K562 (cell line): ENCODE results near the gene FATE1. TPM values are rescaled to one million over a fixed set of nuclear protein-coding genes. Genes with fewer than 3 reads are reported as not detected.

Source experiments
- ATAC-seq: fragments of 200-7000 bp; cut with Tn5 transposase; 3 replicates; pipeline ENCODE4 v1.9.1; 2020; ENCODE audit warnings: moderate library complexity
- BruUV-seq: library from RNA; stranded (reverse); fragments of 400-500 nt; replicated peaks from 2 replicates; lab custom pipeline; 2021; lab: Mats Ljungman, UMichigan
- CTCF ChIA-PET: fragments of 300-600 bp; formaldehyde crosslinking; extraction: SDS; loops from one replicate; lab custom pipeline; 2021; ENCODE audit warnings: low intra/inter-chr PET ratio; lab: Yijun Ruan, JAX
- POLR2A ChIA-PET: fragments of 300-600, 350-650 bp; sonication (Branson Sonifier 250); formaldehyde crosslinking; extraction: SDS; loops from one replicate; lab custom pipeline; 2021; ENCODE audit warnings: antibody characterized with exemption, inconsistent platforms; lab: Yijun Ruan, JAX
- DNase-seq, 4 experiments: peaks; one replicate each; pipeline versions ENCODE4 v3.0.0 to v3.0.0-alpha.2; 2011 to 2018; ENCODE audit warnings: low spot score in 3 of 4, mixed read lengths in 3 of 4; ENCODE audit errors: extremely low read depth in 1 of 4
- FAIRE-seq: peaks from 2 replicates; lab custom pipeline; 2011; peaks lifted over from hg19 to GRCh38; lab: Jason Lieb, UNC
- H2AFZ ChIP-seq: 2 replicates; pipeline ENCODE4 v1.6.0; 2011; ENCODE audit warnings: low read depth, low read length, control low read depth, inconsistent platforms
- H3K27ac ChIP-seq: fragments of 200-600 bp; 3 replicates; pipeline ENCODE4 v1.8.0; 2011; ENCODE audit warnings: low read depth, mild to moderate bottlenecking, control low read depth, inconsistent platforms, low read length, moderate library complexity, mixed read lengths; ENCODE audit errors: extremely low read depth
- H3K27me3 ChIP-seq, 2 experiments: fragments of 300-600 bp in 1 of 2; 2 replicates in 1 of 2; 3 replicates in 1 of 2; pipeline versions ENCODE4 v1.6.0 to v1.8.0; 2011; ENCODE audit warnings: inconsistent platforms in 2 of 2, low read length in 2 of 2, mild to moderate bottlenecking in 1 of 2, mixed read lengths in 1 of 2, moderate library complexity in 1 of 2; ENCODE audit not compliant: control insufficient read depth in 2 of 2, insufficient read depth in 2 of 2
- H3K36me3 ChIP-seq: fragments of 300-600 bp; 3 replicates; pipeline ENCODE4 v1.8.0; 2011; ENCODE audit warnings: mild to moderate bottlenecking, low read length, inconsistent platforms; ENCODE audit not compliant: control insufficient read depth, insufficient read depth
- H3K4me1 ChIP-seq, 2 experiments: fragments of 200-600 bp in 1 of 2; replicated peaks in 1 of 2; 2 replicates in 1 of 2; 3 replicates in 1 of 2; pipeline versions ENCODE4 v1.5.1 to v1.8.0; 2011; ENCODE audit warnings: inconsistent platforms in 2 of 2, low read length in 2 of 2, mild to moderate bottlenecking in 1 of 2, mixed read lengths in 1 of 2, moderate library complexity in 1 of 2; ENCODE audit not compliant: control insufficient read depth in 2 of 2, insufficient read depth in 2 of 2
- H3K4me2 ChIP-seq: 2 replicates; pipeline ENCODE4 v1.6.1; 2011; ENCODE audit warnings: low read length, control low read depth, inconsistent platforms, mixed read lengths; ENCODE audit not compliant: insufficient read depth
- H3K4me3 ChIP-seq: fragments of 200-600 bp; sonication (generic), shearing (Covaris generic); 2 replicates; pipeline ENCODE4 v1.5.1; 2016; ENCODE audit warnings: control low read depth, inconsistent platforms
- H3K79me2 ChIP-seq: fragments of 200-600 bp; 3 replicates; pipeline ENCODE4 v1.8.0; 2011; ENCODE audit warnings: low read length, inconsistent platforms; ENCODE audit not compliant: control insufficient read depth, insufficient read depth
- H3K9ac ChIP-seq, 2 experiments: 2 replicates each; pipeline versions ENCODE4 v1.6.0 to v1.6.1; 2011; ENCODE audit warnings: low read depth in 2 of 2, low read length in 2 of 2, control low read depth in 1 of 2, inconsistent platforms in 1 of 2, mild to moderate bottlenecking in 1 of 2, mixed read lengths in 1 of 2; ENCODE audit not compliant: insufficient read depth in 1 of 2
- H3K9me1 ChIP-seq: one replicate; pipeline ENCODE4 v1.6.0; 2011; ENCODE audit warnings: inconsistent platforms, mild to moderate bottlenecking, low read length, moderate library complexity; ENCODE audit not compliant: control insufficient read depth, insufficient read depth
- H3K9me3 ChIP-seq: replicated peaks from 2 replicates; pipeline ENCODE4 v1.5.1; 2011; ENCODE audit warnings: low read depth, low read length, inconsistent platforms; ENCODE audit not compliant: control insufficient read depth, insufficient read depth
- H4K20me1 ChIP-seq: replicated peaks from 2 replicates; pipeline ENCODE4 v1.6.1; 2011; ENCODE audit warnings: low read length, inconsistent platforms, mixed read lengths; ENCODE audit not compliant: control insufficient read depth, insufficient read depth
- CSDE1 ChIP-seq, 2 experiments: fragments of 450-650 bp; IDR thresholded peaks; 2 replicates each; pipeline ENCODE4 v1.6.1; 2016; ENCODE audit warnings: mild to moderate bottlenecking in 1 of 2
- DDX20 ChIP-seq: fragments of 450-650 bp; IDR thresholded peaks from 2 replicates; pipeline ENCODE4 v1.6.1; 2016; ENCODE audit warnings: missing genetic modification characterization, low read depth, mild to moderate bottlenecking, missing compliant biosample characterization, moderate library complexity
- E2F4 ChIP-seq: sonication (generic); formaldehyde crosslinking; IDR thresholded peaks from 2 replicates; pipeline ENCODE4 v1.8.0; 2022; ENCODE audit warnings: mild to moderate bottlenecking, low read depth, missing genetic modification reagents
- ELF1 ChIP-seq: fragments of 200-800 bp; sonication (Bioruptor generic); IDR thresholded peaks from 2 replicates; pipeline ENCODE4 v1.6.1; 2016; ENCODE audit warnings: missing genetic modification characterization, missing compliant biosample characterization
- HNRNPH1 ChIP-seq: fragments of 200-400 bp; formaldehyde crosslinking; optimal IDR thresholded peaks from 2 replicates; pipeline ENCODE3; 2017; ENCODE audit warnings: low read depth, mild to moderate bottlenecking, low read length, moderate library complexity
- ILK ChIP-seq: fragments of 450-650 bp; IDR thresholded peaks from 2 replicates; pipeline ENCODE4 v1.6.1; 2016; ENCODE audit warnings: missing genetic modification characterization, low read depth, mild to moderate bottlenecking, missing compliant biosample characterization, moderate library complexity, borderline replicate concordance
- MYC ChIP-seq, 2 experiments: fragments of 250-450 bp in 1 of 2; sonication (Bioruptor Pico) in 1 of 2; IDR thresholded peaks; 2 replicates each; pipeline versions ENCODE4 v1.5.1 to v1.6.1; 2012 to 2021; ENCODE audit warnings: low read depth in 2 of 2, borderline replicate concordance in 1 of 2, improper control_type of control experiment in 1 of 2, low read length in 1 of 2, mild to moderate bottlenecking in 1 of 2, moderate library complexity in 1 of 2
- NFIX ChIP-seq: fragments of 250-450 bp; sonication (Bioruptor Pico); IDR thresholded peaks from 2 replicates; pipeline ENCODE4 v1.4.0; 2020; ENCODE audit warnings: low read depth, mild to moderate bottlenecking, moderate library complexity
- PRPF4 ChIP-seq: fragments of 200-400 bp; formaldehyde crosslinking; IDR thresholded peaks from one replicate; pipeline ENCODE4 v1.6.1; 2017; ENCODE audit warnings: low read length, low read depth, mild to moderate bottlenecking; ENCODE audit not compliant: insufficient read depth, poor library complexity, severe bottlenecking
- SOX6 ChIP-seq: fragments of 450-650 bp; IDR thresholded peaks from 2 replicates; pipeline ENCODE4 v1.6.1; 2014; ENCODE audit warnings: mild to moderate bottlenecking
- ZFP91 ChIP-seq: sonication (generic); formaldehyde crosslinking; IDR thresholded peaks from 2 replicates; pipeline ENCODE4 v1.8.0; 2022; ENCODE audit warnings: mild to moderate bottlenecking, missing genetic modification reagents
- ZNF586 ChIP-seq: fragments of 450-650 bp; formaldehyde crosslinking; conservative IDR thresholded peaks from 2 replicates; pipeline ENCODE4 v1.4.0; 2020; ENCODE audit warnings: mild to moderate bottlenecking, moderate library complexity
- WGBS: fragments of 100-300 bp; shearing (Covaris generic); methylation state at CpG from one replicate; pipeline ENCODE4 v1.1.6; 2016; ENCODE audit warnings: low coverage, mixed read lengths; ENCODE audit not compliant: insufficient coverage; ENCODE audit errors: missing lambda C conversion rate; 5-methylcytosine and 5-hydroxymethylcytosine counted together
- in situ Hi-C: fragments of 300-500 bp; cut with MboI; formaldehyde crosslinking; loops from 4 replicates; pipeline ENCODE4 v1.15.0; 2018; ENCODE audit warnings: inconsistent platforms, mixed read lengths
- intact Hi-C: fragments of 100-400 bp; cut with micrococcal nuclease; formaldehyde crosslinking; loops from 2 replicates; pipeline ENCODE4 v1.14.2; 2022
- polyA plus RNA-seq, 8 experiments: library from polyadenylated mRNA; depleted of rRNA in 4 of 8; stranded (reverse) in 5 of 8; unstranded in 3 of 8; fragments of >200 nt; fragmentation: Nextera tagmentation in 2 of 8; fragmentation: Illumina TruSeq in 1 of 8; extraction: Ambion mirVana in 2 of 8; extraction: Trizol in 1 of 8; gene quantifications; 2 replicates each; pipeline versions ENCODE4 v1.2.1 to v1.2.3, GENCODE V29; 2011 to 2014; ENCODE audit warnings: inconsistent platforms in 1 of 8, missing spikeins in 1 of 8
- total RNA-seq, 7 experiments: library from RNA; depleted of rRNA in 6 of 7; stranded (reverse); fragments of >200 nt in 6 of 7; fragmentation: Illumina TruSeq in 2 of 7; extraction: Trizol in 2 of 7; gene quantifications; 2 replicates each; pipeline versions ENCODE4 v1.2.1 to v1.2.3, GENCODE V29; 2011 to 2021; ENCODE audit warnings: low replicate concordance in 1 of 7

FATE1 gene
- total and polyA plus RNA-seq, 9 of the 15 experiments (the other 6 are each of a cell fraction or from before 2014, with no cell fraction given): not detected

- no peak for FAIRE-seq
- BruUV-seq: no TSS peak
Observed at GRCh38 chrX:151701531-151701930, 14.3 kb upstream of the FATE1 start.

More at GRCh38 chrX:151701531-151701930, 14.3 kb upstream of the FATE1 start:
- TF ChIP-seq SOX6: no peak
- TF ChIP-seq E2F4 (CRISPR knock-in tag): no peak
- TF ChIP-seq DDX20 (tag): no peak
- TF ChIP-seq CSDE1 (IDR thresholded peaks at IDR 0.05): no peak
- no peak for TF ChIP-seq NFIX (CRISPR knock-in tag)
- no peak for TF ChIP-seq PRPF4
- TF ChIP-seq HNRNPH1: no peak
- no peak for TF ChIP-seq MYC (IDR thresholded peaks at IDR 0.05; ENCODE audit: low read depth, low read length)
- TF ChIP-seq MYC (CRISPR knock-in tag; IDR thresholded peaks at IDR 0.05; ENCODE audit: borderline replicate concordance, low read depth): no peak
- no peak for TF ChIP-seq ILK (tag)
- no peak for TF ChIP-seq ZNF586 (CRISPR knock-in tag)
- TF ChIP-seq ELF1 (tag): no peak
- TF ChIP-seq ZFP91: no peak
- TF ChIP-seq, all 486 proteins: peak for 0
- Histone ChIP-seq H3K79me2 (no peaks in the 10 kb centered on the region), H2AFZ (no peak overlapping the region), H3K9me1 (no peaks in the 10 kb centered on the region), H3K4me2 (no peak overlapping the region), H4K20me1 (no peaks in the 10 kb centered on the region), H3K36me3 (no peaks in the 10 kb centered on the region), H3K9ac (no peak overlapping the region), H3K9me3 (no peaks in the 10 kb centered on the region), H3K27me3 (peaks cover 3 to 51% of the 10 kb centered on the region in 2 experiments; a peak in 3 of 5 replicates), H3K4me1 (no peaks in the 10 kb centered on the region), H3K27ac (no peak overlapping the region), H3K4me3 (no peak overlapping the region)
- CTCF ChIA-PET: no interaction called here
- POLR2A ChIA-PET: no interaction called here
- WGBS: 0% methylated on average over 6 of the region's 7 CpGs
- intact Hi-C loops (no loop called here), in situ Hi-C loops (no loop called here)
- ATAC-seq (no peak), DNase-seq (no peak)
